CD4-positive, alpha-beta T cell treated with Interleukin-17A for 4 hours (primary cell): Measurements from ENCODE around the gene CDK2.
"Not testable (repeated sequence)": the region's sequence is repeated elsewhere in the genome, so short reads cannot be mapped to it uniquely, and the experiment has no call there.

Experiments used
- DNase-seq: peaks from one replicate; pipeline ENCODE4 v3.0.0-alpha.2; 2020; ENCODE audit warnings: mixed read lengths

CDK2 gene

DNA sequence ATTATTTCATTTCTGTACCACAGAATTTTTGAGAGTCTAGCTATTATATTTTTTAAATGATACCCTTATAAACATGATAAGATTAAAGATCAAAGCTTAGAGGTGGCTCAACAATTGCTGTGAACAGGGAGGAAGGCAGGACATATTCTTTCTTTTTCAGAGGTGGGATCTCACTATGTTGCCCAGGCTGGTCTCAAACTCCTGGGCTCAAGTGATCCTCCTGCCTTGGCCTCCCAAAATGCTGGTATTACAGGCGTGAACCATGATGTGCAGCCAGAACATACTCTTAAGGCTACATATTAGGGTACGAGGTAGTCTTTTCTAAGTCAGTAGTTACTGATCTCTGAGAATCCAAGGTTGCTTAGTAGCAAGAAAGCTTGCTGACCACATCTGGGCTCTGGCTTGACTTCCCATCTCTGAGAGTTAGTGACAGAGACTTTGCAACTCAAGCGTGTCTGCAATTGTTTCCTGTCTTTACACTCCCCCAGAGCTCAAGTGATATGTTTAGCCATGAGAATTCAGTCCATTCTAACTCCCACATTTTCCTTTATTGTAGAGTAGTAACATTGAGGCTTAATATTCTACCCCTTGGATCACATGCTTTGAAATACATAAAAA lies 15.8 kb downstream of the CDK2 start:
- no peak for DNase-seq

DNA sequence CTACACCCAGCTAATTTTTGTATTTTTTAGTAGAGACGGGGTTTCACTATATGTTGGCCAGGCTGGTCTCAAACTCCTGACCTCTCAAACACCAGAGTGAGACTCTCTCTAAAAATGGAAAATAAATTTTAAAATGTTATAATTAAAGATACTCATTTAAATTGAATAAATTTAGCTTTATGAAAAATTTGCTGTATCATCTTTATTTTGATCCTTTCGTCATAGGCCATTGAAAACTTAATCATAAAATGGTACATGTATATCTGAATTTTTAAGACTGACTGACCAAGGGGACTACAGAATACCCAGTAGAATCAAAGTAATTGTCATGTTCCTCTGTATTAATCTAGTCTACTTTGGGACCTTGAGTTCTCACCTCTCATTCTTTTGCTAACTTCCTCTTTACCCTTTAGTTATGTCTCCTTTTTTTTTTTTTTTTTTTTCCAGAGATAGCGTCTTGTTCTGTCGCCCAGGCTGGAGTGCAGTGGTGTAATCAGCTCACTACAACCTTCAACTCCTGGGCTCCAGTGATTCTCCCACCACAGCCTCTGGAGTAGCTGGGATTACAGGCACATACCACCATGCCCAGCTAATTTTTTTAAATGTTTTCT lies 16.7 kb downstream of the CDK2 start:
- DNase-seq, result no peak

- no peak for DNase-seq
These were observed 18.2 kb downstream of the CDK2 start for GRCh38 chr12:55984861-55985260.

- DNase-seq, result no peak
These were observed 18.7 kb downstream of the CDK2 start for GRCh38 chr12:55985341-55985740.

DNA sequence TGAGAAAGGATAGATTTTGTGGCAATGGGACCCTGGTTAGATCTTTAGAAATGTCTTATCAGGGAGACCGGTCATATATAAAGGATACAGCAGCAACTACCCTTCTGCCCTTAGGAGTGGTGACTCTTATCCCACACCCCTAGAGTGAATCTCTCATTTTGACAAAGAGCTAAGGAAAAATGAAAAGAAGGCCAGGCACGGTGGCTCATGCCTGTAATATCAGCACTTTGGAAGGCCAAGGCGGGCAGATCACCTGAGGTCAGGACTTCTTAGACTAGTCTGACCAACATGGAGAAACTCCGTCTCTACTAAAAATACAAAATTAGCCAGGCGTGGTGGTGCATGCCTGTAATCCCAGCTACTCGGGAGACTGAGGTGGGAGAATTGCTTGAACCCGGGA lies 19.3 kb downstream of the CDK2 start:
- not testable (repeated sequence) for DNase-seq

DNA sequence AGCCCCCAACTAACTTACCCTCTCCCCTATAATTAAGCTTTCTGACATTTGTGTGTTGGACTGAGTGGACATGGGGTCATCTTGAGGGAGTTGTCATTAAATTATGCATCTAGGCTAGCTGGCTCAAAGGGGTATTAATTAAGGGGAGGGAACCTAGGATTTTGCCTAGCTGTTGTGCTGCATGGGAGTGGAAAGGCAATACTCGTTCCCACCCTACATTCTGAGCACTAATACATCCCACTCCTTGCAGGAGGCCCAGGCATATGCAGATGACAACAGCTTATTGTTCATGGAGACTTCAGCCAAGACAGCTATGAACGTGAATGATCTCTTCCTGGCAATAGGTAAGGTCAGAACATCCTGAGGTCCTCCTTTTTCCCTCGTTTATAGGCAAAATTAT lies 24.5 kb downstream of the CDK2 start:
- DNase-seq, result no peak

GRCh38 chr12:55993230-55993853 lies 26.7 kb downstream of the CDK2 start:
- no peak for DNase-seq

DNA sequence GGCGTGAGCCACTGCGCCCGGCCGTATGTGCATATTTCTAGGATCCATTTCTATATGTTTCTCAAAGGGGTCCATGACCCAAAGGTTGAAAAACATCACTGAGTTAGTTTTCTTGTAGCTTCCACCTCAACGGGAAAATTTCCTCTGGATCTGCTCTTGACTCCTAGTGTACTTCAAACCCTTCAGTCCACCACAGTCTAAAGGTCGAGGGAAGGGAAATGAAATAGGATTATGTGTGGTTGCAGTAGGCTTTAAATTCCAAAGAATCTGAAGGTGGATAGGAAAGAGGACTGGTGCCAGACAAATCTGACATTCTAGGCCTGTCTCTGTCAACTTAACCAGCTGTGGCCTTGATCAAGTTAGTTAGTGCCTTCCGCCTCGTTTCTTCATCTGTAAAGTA lies 28.7 kb downstream of the CDK2 start:
- no peak for DNase-seq

GRCh38 chr12:55996201-55996714 lies 29.6 kb downstream of the CDK2 start:
- DNase-seq, result peak; percentile 76

DNA sequence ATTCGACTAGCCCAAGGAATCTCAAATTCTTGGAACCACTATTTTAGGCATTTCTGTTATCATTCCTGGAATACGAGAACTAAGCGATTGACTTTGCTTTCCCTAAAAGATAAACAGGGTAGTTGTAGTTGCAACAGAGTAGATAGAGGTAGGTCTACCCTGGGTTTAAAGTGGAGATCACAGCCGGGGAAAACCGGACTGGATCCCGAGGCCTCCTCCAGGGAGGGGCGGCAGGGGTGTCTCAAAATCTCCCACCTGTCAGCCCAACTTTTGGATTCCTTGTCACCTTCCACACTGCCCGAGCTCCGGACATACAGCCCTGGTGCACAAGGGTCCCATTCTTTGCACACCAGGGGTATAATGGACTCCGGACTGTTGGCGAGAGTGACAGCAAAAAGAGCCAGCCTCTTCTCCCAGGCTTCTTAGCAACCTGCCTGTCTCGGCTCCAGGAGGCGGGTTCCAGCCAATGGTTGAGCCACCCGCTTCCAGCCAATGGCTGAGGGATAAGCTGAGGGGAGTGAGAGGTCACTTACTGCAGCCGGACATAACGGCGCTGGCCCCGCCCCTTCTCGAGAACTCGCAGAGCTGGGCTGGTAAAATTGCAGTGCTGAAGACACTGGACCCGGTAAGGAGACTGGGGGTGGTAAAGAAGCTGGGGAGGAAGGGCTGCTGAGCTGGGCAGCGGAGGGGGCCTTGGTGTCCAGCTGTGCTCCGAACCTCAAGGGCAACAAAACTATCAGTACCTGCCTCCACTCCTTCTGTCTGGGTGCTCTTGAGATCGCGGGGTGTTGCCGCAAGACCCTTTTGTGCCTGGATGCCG lies 30.3 kb downstream of the CDK2 start, which contains the start of gene SUOX:
TSS of gene SUOX (plus strand) at position 562 of the 820 bp plus-strand sequence. CDS start 4,946 bp downstream, outside the sequence.
- peak; percentile 33 for DNase-seq

DNA sequence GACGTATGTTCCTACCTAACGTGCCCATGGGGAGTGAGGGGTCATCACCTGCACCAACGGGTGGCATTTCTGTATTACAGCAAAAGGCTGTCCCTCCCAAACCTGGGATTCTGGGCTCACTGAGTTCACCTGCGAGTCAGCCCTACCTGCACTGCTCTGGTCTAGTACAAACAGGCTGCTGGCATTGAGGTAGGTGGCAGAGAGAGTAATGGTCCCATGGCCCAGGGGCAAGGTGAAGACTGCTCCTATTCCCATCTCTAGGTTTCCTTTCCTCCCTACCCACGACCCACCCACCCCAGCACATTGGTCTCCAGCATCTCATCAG lies 30.9 kb downstream of the CDK2 start:
- DNase-seq, result peak; percentile 12

DNA sequence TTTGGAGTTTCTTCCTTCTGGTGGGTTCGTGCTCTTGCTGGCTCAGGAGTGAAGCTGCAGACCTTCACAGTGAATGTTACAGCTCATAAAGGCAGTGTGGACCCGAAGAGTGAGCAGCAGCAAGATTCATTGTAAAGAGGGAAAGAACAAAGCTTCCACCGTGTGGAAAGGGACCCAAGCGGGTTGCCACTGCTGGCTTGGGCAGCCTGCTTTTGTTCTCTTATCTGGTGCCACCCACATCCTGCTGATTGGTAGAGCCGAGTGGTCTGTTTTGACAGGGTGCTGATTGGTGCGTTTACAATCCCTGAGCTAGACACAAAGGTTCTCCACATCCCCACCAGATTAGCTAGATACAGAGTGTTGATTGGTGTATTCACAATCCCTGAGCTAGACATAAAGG lies 32.9 kb downstream of the CDK2 start:
- not testable (repeated sequence) for DNase-seq

GRCh38 chr12:55999999-56000540 lies 33.4 kb downstream of the CDK2 start:
- DNase-seq, result not testable (repeated sequence)

DNA sequence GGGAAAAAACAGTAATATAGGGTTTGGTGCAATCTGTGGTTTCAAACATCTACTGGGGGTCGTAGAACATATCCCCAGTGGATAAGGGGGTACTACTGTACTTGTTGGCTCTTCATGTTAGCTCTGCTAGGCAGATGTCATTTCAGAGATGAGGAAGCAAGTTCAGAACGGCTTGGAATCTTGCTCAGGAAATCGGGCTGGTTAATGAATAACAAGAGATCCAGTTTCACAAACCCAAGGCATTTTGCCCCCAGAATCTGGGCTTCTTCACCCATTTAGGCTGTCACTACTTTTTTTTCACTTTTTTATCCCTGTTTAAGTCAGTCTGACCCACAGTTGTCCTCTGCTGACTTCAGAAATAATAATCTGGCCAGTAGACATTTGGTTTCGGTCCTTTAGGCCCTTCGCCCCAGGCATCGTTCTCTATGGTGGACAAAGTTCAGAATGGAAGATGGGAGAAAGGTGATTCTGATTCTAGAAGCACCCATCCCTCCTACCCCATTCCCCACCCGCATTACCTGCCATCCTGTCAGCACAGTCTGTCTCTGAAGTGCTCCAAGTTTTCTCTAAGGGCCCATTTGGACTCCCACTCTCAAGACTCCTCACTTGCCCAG lies 35.0 kb downstream of the CDK2 start:
- no peak for DNase-seq

DNA sequence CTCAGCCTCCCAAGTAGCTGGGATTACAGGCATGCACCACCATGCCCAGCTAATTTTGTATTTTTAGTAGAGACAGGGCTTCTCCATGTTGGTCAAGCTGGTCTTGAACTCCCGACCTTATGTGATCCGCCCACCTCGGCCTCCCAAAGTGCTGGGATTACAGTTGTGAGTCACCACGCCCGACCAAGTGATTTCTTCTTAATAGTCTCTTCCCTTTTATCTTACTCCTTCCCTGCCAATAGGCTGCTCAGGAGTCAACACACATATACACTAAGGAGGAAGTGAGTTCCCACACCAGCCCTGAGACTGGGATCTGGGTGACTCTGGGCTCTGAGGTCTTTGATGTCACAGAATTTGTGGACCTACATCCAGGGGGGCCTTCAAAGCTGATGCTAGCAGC lies 36.7 kb downstream of the CDK2 start:
- DNase-seq, result not testable (repeated sequence)

DNA sequence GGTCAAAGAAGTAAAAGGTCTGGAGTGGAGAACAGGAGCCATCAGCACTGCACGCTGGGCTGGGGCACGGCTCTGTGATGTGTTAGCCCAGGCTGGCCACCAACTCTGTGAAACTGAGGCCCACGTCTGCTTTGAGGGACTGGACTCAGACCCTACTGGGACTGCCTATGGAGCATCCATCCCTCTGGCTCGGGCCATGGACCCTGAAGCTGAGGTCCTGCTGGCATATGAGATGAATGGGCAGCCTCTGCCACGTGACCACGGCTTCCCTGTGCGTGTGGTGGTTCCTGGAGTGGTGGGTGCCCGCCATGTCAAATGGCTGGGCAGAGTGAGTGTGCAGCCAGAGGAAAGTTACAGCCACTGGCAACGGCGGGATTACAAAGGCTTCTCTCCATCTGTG lies 37.6 kb downstream of the CDK2 start:
- DNase-seq, result no peak

DNA sequence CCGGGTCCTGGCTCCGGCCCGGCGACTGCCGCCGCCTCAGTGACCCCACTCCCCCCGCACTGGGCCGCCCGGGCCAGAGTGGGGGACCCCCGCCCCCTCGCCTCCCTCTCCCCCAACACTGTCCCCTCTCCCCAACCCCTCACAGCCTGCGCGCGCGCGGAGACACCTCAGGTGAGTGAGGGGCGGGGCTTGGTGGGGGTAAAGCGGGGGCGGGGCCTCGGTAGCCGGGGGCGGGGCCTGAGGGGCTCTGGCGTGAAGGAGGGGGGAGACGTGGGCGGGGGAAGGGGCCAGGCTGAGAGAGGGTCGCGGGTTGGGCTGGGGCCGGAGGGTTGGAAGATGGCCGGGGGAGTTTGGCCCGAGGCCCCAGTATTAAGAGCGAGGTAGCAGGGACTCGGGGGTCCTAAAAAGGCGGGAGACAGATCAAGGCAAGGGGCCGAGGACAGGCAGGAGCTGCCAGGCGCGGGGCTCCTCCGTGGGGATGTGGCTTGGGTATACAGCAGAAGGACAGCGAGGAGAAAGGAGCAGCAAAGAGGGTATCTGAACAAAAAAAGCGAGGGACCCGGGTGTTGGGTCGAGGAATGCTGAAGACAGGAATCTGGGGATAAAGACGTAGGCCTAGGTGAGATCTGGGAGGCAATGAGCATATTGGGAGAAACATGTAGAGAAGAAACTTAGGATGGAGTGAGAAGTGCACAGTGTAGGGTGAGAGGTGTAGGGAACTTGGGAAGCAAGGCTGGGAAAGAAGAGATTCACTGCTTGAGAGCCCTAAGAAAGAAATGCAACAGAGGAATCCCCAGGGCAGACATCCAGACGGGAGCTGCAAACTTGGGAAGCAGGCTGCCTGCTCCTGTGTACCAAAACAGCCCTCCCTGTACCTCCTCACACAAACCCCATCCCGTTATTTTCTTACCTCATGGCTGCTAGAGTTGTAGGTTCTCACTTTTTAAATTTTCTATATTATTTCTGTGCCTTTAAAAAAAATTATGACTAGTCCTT lies 41.2 kb downstream of the CDK2 start:
- DNase-seq, result peak; percentile 90

- no peak for DNase-seq
These were observed 43.5 kb downstream of the CDK2 start for GRCh38 chr12:56010111-56010570.

- no peak for DNase-seq
These were observed 45.0 kb downstream of the CDK2 start for GRCh38 chr12:56011509-56012090.

DNA sequence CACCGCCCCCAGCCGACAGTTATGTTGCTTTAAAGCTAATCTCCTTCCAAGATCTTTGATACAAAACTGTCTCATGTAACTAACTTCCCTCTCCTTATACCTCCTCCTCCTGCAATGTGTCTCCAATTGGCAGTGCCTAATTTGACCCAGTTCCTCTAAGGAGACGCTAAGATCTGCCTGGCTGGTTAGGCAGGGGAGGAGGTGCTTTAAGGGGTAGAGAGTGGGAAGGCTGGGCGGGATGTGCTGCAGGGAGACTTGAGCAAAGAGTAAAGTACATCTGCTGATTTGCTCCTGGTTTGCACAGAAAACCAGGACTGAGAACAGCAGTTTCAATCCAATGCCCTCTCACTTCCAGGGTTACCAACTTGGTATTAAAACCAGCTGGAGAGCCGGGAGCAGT lies 46.9 kb downstream of the CDK2 start:
- DNase-seq, result no peak

DNA sequence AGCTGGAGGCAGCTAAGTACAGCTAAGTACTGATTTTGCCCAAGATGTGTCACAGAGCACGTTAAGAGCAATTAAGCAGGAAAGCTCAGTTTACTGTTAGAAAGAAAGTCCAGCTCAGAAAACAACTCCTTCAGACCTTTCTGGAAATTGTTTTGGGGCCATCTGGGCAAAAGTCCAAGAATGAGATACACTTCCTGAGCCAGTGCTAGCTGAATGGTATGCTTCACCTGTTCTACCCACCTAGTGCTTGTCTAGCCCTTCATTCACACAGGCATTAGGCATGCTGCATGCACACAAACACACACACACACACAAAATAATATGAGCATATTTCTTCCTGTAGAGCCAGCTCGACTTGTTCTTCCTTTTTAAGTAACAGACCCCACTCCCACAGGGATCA lies 47.6 kb downstream of the CDK2 start:
- DNase-seq, result no peak
